Right cardiac atrium (tissue), 5 donors: ENCODE data around the gene BRI3BP. TPM values are rescaled to one million over a fixed set of nuclear protein-coding genes. Genes with fewer than 3 reads are reported as not detected.
"Not testable (repeated sequence)": the region's sequence is repeated elsewhere in the genome, so short reads cannot be mapped to it uniquely, and the experiment has no call there.

Experiments used
- ATAC-seq, 2 donors: fragments of 200-7000 bp; cut with Tn5 transposase; one replicate each; pipeline versions ENCODE4 v1.8.0 to v1.9.1; 2020; ENCODE audit warnings: moderate library complexity in 2 of 2, mild to moderate bottlenecking in 1 of 2
- DNase-seq, 3 donors: peaks; one replicate each; pipeline ENCODE4 v3.0.0-alpha.2; 2020
- H3K27ac ChIP-seq: one replicate; pipeline ENCODE4 v1.5.1; 2013; ENCODE audit warnings: mild to moderate bottlenecking, low read length, control low read depth, moderate library complexity
- H3K27me3 ChIP-seq: one replicate; pipeline ENCODE4 v1.6.1; 2013; ENCODE audit not compliant: control insufficient read depth, insufficient read depth
- H3K4me1 ChIP-seq: one replicate; pipeline ENCODE4 v1.6.1; 2013; ENCODE audit warnings: low read length; ENCODE audit not compliant: control insufficient read depth, insufficient read depth
- H3K4me3 ChIP-seq: one replicate; pipeline ENCODE4 v1.5.1; 2013; ENCODE audit warnings: low read length, control low read depth
- H3K9me3 ChIP-seq: one replicate; pipeline ENCODE4 v1.6.1; 2013; ENCODE audit warnings: low read length; ENCODE audit not compliant: control insufficient read depth
- WGBS: extraction: QIAGEN DNeasy Blood & Tissue Kit; methylation state at CpG from one replicate; pipeline ENCODE4 v1.1.7; 2013; 5-methylcytosine and 5-hydroxymethylcytosine counted together
- intact Hi-C, 4 donors: fragments of 100-400 bp; cut with DNase I; formaldehyde crosslinking; loops; one replicate each; pipeline versions ENCODE4 v1.11.0 to v1.14.0; 2022 to 2023
- polyA plus RNA-seq: library from polyadenylated mRNA; stranded (reverse); fragments of 200-250 nt; gene quantifications from one replicate; pipeline ENCODE4 v1.2.3, GENCODE V29; 2013
- total RNA-seq, 4 donors: library from RNA; stranded (reverse); fragmentation: NEBNext Ultra II Directional; extraction: Animal tissue kit (Norgen Biotek cat#: 25700); gene quantifications; one replicate each; pipeline ENCODE4 v1.2.1, GENCODE V29; 2021
- donor health status: healthy with polysubstance abuse.
- donor health status: DM: no; HTN: yes; CAD: no.
- donor health status: DM: no; HTN: no; CAD: no.
- donor health status: DM: no; HTN: yes; CAD: no; lungs with severe emphysema.
- donor health status: DM: yes; HTN: yes; CAD: no.

BRI3BP gene
- total and polyA plus RNA-seq, 5 donors: 1.4 to 6.1 (median 3.9) TPM

- Histone ChIP-seq H3K9me3 (peaks cover 1% of the 10 kb centered on the region), H3K4me3 (no peak overlapping the region), H3K27ac (no peak overlapping the region), H3K27me3 (no peaks in the 10 kb centered on the region), H3K4me1 (no peaks in the 10 kb centered on the region)
- intact Hi-C loops: no loop called here
- DNase-seq (no peak), ATAC-seq (no peak)
- 97% methylated on average over 2 of the region's 2 CpGs for WGBS
Measured at GRCh38 chr12:125023065-125023464, 29.6 kb downstream of the BRI3BP start.

GRCh38 chr12:125024949-125025563 lies 31.6 kb downstream of the BRI3BP start:
- no peak for DNase-seq
- intact Hi-C loops: no loop called here

DNA sequence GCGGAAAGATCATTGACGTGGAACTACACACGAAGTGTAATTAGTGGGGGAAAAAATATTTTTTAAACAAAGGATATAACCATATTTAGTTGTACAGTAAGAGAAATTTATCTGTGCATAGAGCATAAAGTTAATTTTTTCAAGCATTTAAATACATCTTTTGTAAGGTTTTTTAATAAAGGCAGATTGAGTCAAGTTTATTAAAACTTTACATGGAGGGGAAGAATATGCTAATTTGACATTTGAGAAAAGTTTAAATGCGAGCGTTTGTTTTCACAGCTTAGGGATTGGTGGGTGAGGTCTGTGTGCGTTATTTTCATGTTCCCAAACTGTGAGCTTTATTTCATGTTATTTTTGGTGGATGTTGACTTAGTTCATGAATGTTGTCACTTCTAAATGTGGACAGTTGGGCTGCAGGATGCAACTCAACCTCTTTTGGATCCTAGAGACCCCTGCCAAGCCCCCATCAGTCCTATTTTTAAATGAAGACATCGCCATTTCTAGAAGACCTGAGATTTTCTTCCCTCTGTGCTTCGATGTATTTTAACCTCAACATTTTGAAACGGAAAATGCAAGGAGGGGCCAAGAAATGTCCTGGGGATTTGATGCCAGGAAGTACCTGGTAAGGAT lies 32.3 kb downstream of the BRI3BP start:
- ATAC-seq: no peak
- 86% methylated on average over 9 of the region's 9 CpGs for WGBS
- no peak for DNase-seq
- no peaks in the 10 kb centered on the region for H3K4me1 ChIP-seq
- H3K27ac ChIP-seq: no peak overlapping the region
- intact Hi-C loops: no loop called here
- H3K27me3 ChIP-seq: no peaks in the 10 kb centered on the region
- H3K9me3 ChIP-seq: peaks cover 1% of the 10 kb centered on the region
- no peak overlapping the region for H3K4me3 ChIP-seq

More at GRCh38 chr12:125024949-125025563, 31.6 kb downstream of the BRI3BP start:
- Histone ChIP-seq H3K27ac (no peak overlapping the region), H3K4me3 (no peak overlapping the region), H3K9me3 (peaks cover 1% of the 10 kb centered on the region), H3K4me1 (no peaks in the 10 kb centered on the region), H3K27me3 (no peaks in the 10 kb centered on the region)
- ATAC-seq: no peak
- WGBS: 94% methylated on average over 43 of the region's 43 CpGs

DNA sequence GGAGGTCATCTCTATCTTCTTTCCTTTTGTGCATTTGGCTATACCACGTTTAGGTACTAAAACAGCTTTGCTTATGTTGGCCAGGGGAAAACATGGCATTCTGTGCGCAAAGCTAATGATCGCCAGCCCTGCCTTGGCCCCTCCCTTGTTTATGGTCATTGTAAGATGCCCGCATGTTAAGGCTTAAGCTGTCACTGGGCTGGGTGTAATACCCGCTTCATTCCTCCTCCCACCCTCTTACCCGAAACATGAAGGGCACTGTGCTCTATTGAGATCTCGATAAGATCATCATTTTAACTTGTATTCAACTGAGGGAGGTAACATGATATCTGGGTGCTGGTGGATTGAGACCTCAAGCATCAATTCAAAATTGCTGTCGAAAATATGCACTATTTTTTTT lies 34.7 kb downstream of the BRI3BP start:
- H3K4me3 ChIP-seq: no peak overlapping the region
- peaks cover 1% of the 10 kb centered on the region for H3K9me3 ChIP-seq
- intact Hi-C loops: no loop called here
- DNase-seq: no peak
- WGBS: 91% methylated on average over 8 of the region's 8 CpGs
- no peaks in the 10 kb centered on the region for H3K27me3 ChIP-seq
- ATAC-seq: no peak
- H3K27ac ChIP-seq: no peak overlapping the region
- no peaks in the 10 kb centered on the region for H3K4me1 ChIP-seq

GRCh38 chr12:125029761-125030358 lies 36.4 kb downstream of the BRI3BP start:
- intact Hi-C loops: no loop called here
- no peak overlapping the region for H3K27ac ChIP-seq
- 73% methylated on average over 7 of the region's 7 CpGs for WGBS
- no peak overlapping the region for H3K4me3 ChIP-seq
- ATAC-seq (no peak), DNase-seq (no peak)
- no peaks in the 10 kb centered on the region for H3K4me1 ChIP-seq
- no peaks in the 10 kb centered on the region for H3K9me3 ChIP-seq
- H3K27me3 ChIP-seq: no peaks in the 10 kb centered on the region

GRCh38 chr12:125031471-125031870 lies 38.0 kb downstream of the BRI3BP start:
- H3K27ac ChIP-seq, ATAC-seq, H3K4me3 ChIP-seq, H3K27me3 ChIP-seq, H3K9me3 ChIP-seq, intact Hi-C loops, DNase-seq, H3K4me1 ChIP-seq: not testable (repeated sequence)
- 67% methylated on average over 9 of the region's 9 CpGs for WGBS

GRCh38 chr12:125032466-125033152 lies 39.2 kb downstream of the BRI3BP start:
- H3K9me3 ChIP-seq: no peaks in the 10 kb centered on the region
- WGBS: 84% methylated on average over 19 of the region's 19 CpGs
- DNase-seq: no peak
- intact Hi-C loops: no loop called here
- no peaks in the 10 kb centered on the region for H3K27me3 ChIP-seq
- H3K4me1 ChIP-seq: no peaks in the 10 kb centered on the region
- no peak overlapping the region for H3K4me3 ChIP-seq
- no peak overlapping the region for H3K27ac ChIP-seq
- ATAC-seq: no peak

GRCh38 chr12:125033288-125033687 lies 39.8 kb downstream of the BRI3BP start:
- Histone ChIP-seq H3K27ac (no peak overlapping the region), H3K27me3 (no peaks in the 10 kb centered on the region), H3K4me1 (no peaks in the 10 kb centered on the region), H3K9me3 (no peaks in the 10 kb centered on the region), H3K4me3 (no peak overlapping the region)
- ATAC-seq (no peak), DNase-seq (no peak)
- 84% methylated on average over 9 of the region's 9 CpGs for WGBS
- intact Hi-C loops: no loop called here

DNA sequence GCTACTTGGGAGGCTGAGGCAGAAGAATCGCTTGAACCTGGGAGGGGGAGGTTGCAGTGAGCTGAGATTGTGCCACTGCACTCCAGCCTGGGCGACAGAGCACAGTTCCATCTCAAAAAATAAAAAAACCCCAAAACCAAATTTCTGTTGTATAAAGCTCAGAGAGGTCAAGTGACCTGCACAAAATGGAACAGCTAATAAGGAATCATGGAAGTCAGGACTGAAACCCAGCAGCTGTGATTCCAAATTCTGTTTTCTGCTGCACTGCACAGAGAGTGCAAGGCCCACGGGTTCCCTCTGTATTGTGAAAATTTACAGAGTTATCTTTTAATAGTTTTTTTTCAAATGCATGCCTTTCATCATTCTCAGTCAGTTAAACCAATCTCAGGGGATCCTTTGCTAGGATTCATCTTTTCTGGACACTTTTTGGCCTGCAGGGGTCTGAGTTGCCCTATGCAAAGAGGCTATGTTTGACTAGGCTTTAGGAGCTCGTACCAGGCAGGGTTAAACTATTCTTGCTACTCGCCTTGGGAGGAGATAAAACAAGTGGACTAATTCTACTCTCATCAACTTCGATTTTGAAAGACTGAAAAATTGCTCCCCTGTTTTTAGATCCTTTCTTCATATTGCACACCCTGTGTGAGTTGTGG lies 45.7 kb downstream of the BRI3BP start:
- Histone ChIP-seq H3K27ac (no peak overlapping the region), H3K9me3 (no peaks in the 10 kb centered on the region), H3K4me1 (no peaks in the 10 kb centered on the region), H3K27me3 (no peaks in the 10 kb centered on the region), H3K4me3 (no peak overlapping the region)
- 57% methylated on average over 6 of the region's 6 CpGs for WGBS
- ATAC-seq: no peak
- no peak for DNase-seq
- intact Hi-C loops: no loop called here

GRCh38 chr12:125049093-125049458 lies 55.6 kb downstream of the BRI3BP start:
- 46% methylated on average over 15 of the region's 15 CpGs for WGBS
- Histone ChIP-seq H3K27ac (peak overlapping the region; percentile 22), H3K27me3 (no peaks in the 10 kb centered on the region), H3K4me1 (no peaks in the 10 kb centered on the region), H3K9me3 (no peaks in the 10 kb centered on the region), H3K4me3 (peak overlapping the region; percentile 29)
- ATAC-seq: no peak
- intact Hi-C loops: no loop called here
- DNase-seq: no peak

GRCh38 chr12:125050446-125050845 lies 57.0 kb downstream of the BRI3BP start:
- no peak overlapping the region for H3K4me3 ChIP-seq
- no peak overlapping the region for H3K27ac ChIP-seq
- H3K9me3 ChIP-seq: no peaks in the 10 kb centered on the region
- intact Hi-C loops: no loop called here
- DNase-seq (no peak), ATAC-seq (no peak)
- WGBS: 87% methylated on average over 10 of the region's 10 CpGs
- no peaks in the 10 kb centered on the region for H3K4me1 ChIP-seq
- H3K27me3 ChIP-seq: no peaks in the 10 kb centered on the region
